Measurements from ENCODE around the gene YWHAQ.

Gene YWHAQ

DNA sequence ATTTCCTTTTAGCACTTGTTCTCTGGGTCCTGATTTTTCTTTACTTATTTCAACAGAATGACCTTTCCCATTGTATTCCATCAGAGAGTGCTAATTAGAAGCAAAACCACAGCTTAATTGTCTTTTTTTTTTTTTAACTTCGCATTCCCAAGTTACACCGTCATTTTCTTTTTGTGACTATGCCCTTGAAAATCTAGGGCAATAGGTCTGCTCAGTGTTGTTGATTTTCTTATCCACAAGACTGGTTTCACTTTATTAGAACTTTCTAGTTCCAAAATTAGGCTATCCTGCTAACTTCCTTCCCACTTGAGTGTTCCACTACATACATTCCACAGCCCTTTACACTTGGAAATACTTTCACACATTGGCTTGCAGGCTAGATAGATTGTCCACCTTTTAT is 56.5 kb downstream of the YWHAQ start:
- TF ChIP-seq ZC3H10 (CRISPR knock-in tag; IDR thresholded peaks at IDR 0.05) (no peak), ZNF8 (CRISPR knock-in tag; IDR thresholded peaks at IDR 0.05) (no peak), ZNF565 (CRISPR knock-in tag; conservative IDR thresholded peaks at IDR 0.05; ENCODE audit: low read depth) (no peak), CSDC2 (CRISPR knock-in tag; IDR thresholded peaks at IDR 0.05) (no peak), SNAI2 (CRISPR knock-in tag; IDR thresholded peaks at IDR 0.05) (no peak), RARB (CRISPR knock-in tag; IDR thresholded peaks at IDR 0.05) (no peak), ISL1 (CRISPR knock-in tag; IDR thresholded peaks at IDR 0.05) (no peak), TCF4 (CRISPR knock-in tag; IDR thresholded peaks at IDR 0.05; ENCODE audit: borderline replicate concordance) (no peak), BACH2 (CRISPR knock-in tag; IDR thresholded peaks at IDR 0.05; ENCODE audit: borderline replicate concordance) (no peak), ZFP3 (CRISPR knock-in tag; IDR thresholded peaks at IDR 0.05) (no peak)
- ATAC-seq = no peak

DNA sequence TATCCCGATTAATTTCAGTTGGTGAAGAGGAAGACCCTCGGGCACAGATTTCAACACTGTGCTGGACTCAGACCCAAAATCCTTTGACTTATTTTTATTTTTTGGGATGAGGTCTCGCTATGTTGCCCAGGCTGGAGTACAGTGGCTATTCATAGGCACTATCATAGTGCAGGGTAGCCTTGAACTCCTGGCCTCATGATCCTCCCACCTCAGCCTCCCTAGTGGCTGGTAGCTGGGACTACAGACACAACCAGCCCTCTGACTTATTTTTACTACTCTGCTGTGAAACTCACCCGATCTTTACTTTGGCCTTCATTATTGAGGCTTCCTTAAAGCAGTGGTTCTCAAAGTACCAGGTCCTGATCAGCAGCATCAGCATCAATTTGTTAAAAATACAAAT is 57.0 kb downstream of the YWHAQ start:
- TF ChIP-seq RARB (CRISPR knock-in tag; IDR thresholded peaks at IDR 0.05) (no peak), TCF4 (CRISPR knock-in tag; IDR thresholded peaks at IDR 0.05; ENCODE audit: borderline replicate concordance) (no peak), ZFP30 (CRISPR knock-in tag; IDR thresholded peaks at IDR 0.05) (no peak), ZNF565 (CRISPR knock-in tag; conservative IDR thresholded peaks at IDR 0.05; ENCODE audit: low read depth) (no peak), OSR1 (CRISPR knock-in tag; IDR thresholded peaks at IDR 0.05) (no peak), TOX (CRISPR knock-in tag; IDR thresholded peaks at IDR 0.05; ENCODE audit: borderline replicate concordance) (no peak), ARNTL (CRISPR knock-in tag; IDR thresholded peaks at IDR 0.05; ENCODE audit: borderline replicate concordance, low read depth) (no peak), PPARA (CRISPR knock-in tag; IDR thresholded peaks at IDR 0.05; ENCODE audit: borderline replicate concordance) (no peak), CSDC2 (CRISPR knock-in tag; IDR thresholded peaks at IDR 0.05) (no peak), ISL1 (CRISPR knock-in tag; IDR thresholded peaks at IDR 0.05) (no peak), ZNF70 (CRISPR knock-in tag; IDR thresholded peaks at IDR 0.05) (no peak)
- TF ChIP-seq, protein P1, sequence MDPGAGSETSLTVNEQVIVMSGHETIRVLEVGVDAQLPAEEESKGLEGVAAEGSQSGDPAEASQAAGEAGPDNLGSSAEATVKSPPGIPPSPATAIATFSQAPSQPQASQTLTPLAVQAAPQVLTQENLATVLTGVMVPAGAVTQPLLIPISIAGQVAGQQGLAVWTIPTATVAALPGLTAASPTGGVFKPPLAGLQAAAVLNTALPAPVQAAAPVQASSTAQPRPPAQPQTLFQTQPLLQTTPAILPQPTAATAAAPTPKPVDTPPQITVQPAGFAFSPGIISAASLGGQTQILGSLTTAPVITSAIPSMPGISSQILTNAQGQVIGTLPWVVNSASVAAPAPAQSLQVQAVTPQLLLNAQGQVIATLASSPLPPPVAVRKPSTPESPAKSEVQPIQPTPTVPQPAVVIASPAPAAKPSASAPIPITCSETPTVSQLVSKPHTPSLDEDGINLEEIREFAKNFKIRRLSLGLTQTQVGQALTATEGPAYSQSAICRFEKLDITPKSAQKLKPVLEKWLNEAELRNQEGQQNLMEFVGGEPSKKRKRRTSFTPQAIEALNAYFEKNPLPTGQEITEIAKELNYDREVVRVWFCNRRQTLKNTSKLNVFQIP (CRISPR knock-in tag; IDR thresholded peaks at IDR 0.05; ENCODE audit: borderline replicate concordance, low read depth) = no peak
- peak; percentile 33; the same call in 2 of the 3 replicates for ATAC-seq

DNA sequence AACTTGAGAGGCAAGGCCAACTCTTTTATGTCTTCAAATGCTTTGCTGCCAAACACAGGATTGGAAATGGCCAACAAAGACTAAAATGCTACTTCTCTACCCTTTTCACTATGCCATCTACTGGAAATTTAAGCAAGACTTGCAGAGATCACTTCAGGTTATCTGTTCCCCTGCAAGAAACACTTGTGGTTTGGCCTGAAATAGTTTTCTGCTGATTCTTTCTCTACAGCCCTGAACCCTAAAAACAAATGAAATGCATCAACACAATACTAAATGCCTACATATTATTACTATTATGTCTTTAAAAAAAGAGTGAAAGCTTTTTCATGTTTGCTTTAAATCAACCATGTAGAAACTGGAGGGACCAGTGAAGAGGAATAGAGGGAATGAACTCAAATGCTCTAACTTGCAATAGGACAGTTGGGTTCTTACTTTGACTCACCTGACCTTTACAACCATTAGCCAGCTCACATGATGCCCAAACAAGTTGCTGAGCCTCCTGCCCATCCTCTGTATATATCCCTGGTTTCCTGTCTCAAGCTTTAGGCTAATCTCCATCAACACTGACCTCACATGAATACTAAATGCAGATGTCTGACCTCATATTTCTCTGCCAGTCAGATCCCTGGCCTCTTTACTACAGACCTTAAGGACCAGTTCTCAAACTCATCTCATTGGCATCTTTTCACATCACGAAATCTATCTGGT is 57.6 kb downstream of the YWHAQ start:
- peak; percentile 21 for ATAC-seq
- TF ChIP-seq ZC3H10 (CRISPR knock-in tag; IDR thresholded peaks at IDR 0.05) (no peak), ISL1 (CRISPR knock-in tag; IDR thresholded peaks at IDR 0.05) (no peak), ZFP30 (CRISPR knock-in tag; IDR thresholded peaks at IDR 0.05) (no peak), ARNTL (CRISPR knock-in tag; IDR thresholded peaks at IDR 0.05; ENCODE audit: borderline replicate concordance, low read depth) (no peak), TOX (CRISPR knock-in tag; IDR thresholded peaks at IDR 0.05; ENCODE audit: borderline replicate concordance) (no peak), BACH2 (CRISPR knock-in tag; IDR thresholded peaks at IDR 0.05; ENCODE audit: borderline replicate concordance) (no peak), OSR1 (CRISPR knock-in tag; IDR thresholded peaks at IDR 0.05) (no peak)
- TF ChIP-seq, protein P2, sequence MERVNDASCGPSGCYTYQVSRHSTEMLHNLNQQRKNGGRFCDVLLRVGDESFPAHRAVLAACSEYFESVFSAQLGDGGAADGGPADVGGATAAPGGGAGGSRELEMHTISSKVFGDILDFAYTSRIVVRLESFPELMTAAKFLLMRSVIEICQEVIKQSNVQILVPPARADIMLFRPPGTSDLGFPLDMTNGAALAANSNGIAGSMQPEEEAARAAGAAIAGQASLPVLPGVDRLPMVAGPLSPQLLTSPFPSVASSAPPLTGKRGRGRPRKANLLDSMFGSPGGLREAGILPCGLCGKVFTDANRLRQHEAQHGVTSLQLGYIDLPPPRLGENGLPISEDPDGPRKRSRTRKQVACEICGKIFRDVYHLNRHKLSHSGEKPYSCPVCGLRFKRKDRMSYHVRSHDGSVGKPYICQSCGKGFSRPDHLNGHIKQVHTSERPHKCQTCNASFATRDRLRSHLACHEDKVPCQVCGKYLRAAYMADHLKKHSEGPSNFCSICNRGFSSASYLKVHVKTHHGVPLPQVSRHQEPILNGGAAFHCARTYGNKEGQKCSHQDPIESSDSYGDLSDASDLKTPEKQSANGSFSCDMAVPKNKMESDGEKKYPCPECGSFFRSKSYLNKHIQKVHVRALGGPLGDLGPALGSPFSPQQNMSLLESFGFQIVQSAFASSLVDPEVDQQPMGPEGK (CRISPR knock-in tag; IDR thresholded peaks at IDR 0.05; ENCODE audit: borderline replicate concordance) = no peak
- TF ChIP-seq, protein P3, sequence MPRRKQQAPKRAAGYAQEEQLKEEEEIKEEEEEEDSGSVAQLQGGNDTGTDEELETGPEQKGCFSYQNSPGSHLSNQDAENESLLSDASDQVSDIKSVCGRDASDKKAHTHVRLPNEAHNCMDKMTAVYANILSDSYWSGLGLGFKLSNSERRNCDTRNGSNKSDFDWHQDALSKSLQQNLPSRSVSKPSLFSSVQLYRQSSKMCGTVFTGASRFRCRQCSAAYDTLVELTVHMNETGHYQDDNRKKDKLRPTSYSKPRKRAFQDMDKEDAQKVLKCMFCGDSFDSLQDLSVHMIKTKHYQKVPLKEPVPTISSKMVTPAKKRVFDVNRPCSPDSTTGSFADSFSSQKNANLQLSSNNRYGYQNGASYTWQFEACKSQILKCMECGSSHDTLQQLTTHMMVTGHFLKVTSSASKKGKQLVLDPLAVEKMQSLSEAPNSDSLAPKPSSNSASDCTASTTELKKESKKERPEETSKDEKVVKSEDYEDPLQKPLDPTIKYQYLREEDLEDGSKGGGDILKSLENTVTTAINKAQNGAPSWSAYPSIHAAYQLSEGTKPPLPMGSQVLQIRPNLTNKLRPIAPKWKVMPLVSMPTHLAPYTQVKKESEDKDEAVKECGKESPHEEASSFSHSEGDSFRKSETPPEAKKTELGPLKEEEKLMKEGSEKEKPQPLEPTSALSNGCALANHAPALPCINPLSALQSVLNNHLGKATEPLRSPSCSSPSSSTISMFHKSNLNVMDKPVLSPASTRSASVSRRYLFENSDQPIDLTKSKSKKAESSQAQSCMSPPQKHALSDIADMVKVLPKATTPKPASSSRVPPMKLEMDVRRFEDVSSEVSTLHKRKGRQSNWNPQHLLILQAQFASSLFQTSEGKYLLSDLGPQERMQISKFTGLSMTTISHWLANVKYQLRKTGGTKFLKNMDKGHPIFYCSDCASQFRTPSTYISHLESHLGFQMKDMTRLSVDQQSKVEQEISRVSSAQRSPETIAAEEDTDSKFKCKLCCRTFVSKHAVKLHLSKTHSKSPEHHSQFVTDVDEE (CRISPR knock-in tag; IDR thresholded peaks at IDR 0.05) = no peak
- TF ChIP-seq, protein P4, sequence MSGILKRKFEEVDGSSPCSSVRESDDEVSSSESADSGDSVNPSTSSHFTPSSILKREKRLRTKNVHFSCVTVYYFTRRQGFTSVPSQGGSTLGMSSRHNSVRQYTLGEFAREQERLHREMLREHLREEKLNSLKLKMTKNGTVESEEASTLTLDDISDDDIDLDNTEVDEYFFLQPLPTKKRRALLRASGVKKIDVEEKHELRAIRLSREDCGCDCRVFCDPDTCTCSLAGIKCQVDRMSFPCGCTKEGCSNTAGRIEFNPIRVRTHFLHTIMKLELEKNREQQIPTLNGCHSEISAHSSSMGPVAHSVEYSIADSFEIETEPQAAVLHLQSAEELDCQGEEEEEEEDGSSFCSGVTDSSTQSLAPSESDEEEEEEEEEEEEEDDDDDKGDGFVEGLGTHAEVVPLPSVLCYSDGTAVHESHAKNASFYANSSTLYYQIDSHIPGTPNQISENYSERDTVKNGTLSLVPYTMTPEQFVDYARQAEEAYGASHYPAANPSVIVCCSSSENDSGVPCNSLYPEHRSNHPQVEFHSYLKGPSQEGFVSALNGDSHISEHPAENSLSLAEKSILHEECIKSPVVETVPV (CRISPR knock-in tag; IDR thresholded peaks at IDR 0.05) = no peak

Data from SK-N-SH treated with all-trans-retinoic acid at 6 μM for 48 hours (cell line).